Progenitor cell of endocrine pancreas (in vitro differentiated cells): ENCODE data around the gene PRR23E. TPM values are rescaled to one million over a fixed set of nuclear protein-coding genes. Genes with fewer than 3 reads are reported as not detected.

Experiments used
- DNase-seq: peaks from one replicate; pipeline ENCODE4 v3.0.0; 2021; ENCODE audit warnings: low spot score; ENCODE audit not compliant: unreplicated experiment
- H3K27ac Mint-ChIP-seq: 2 replicates; pipeline ENCODE4 v1.8.0; 2021; ENCODE audit warnings: mild to moderate bottlenecking, moderate library complexity, mixed read lengths
- H3K27me3 Mint-ChIP-seq: 2 replicates; pipeline ENCODE4 v1.8.0; 2021; ENCODE audit warnings: mixed read lengths
- H3K36me3 Mint-ChIP-seq: 2 replicates; pipeline ENCODE4 v1.8.0; 2022; ENCODE audit warnings: mixed read lengths; ENCODE audit not compliant: insufficient read depth
- H3K4me1 Mint-ChIP-seq: 2 replicates; pipeline ENCODE4 v1.8.0; 2021; ENCODE audit warnings: low read depth, mixed read lengths
- H3K4me3 Mint-ChIP-seq: 2 replicates; pipeline ENCODE4 v1.8.0; 2021; ENCODE audit warnings: low read depth, mild to moderate bottlenecking, moderate library complexity, mixed read lengths
- H3K9me3 Mint-ChIP-seq: 2 replicates; pipeline ENCODE4 v1.8.0; 2021; ENCODE audit warnings: low read depth, mixed read lengths
- CTCF ChIP-seq: fragments of 200-600 bp; sonication (generic); IDR thresholded peaks from one replicate; pipeline ENCODE4 v1.5.0; 2021; ENCODE audit warnings: antibody characterized with exemption, mild to moderate bottlenecking; ENCODE audit not compliant: unreplicated experiment
- total RNA-seq: library from RNA; stranded (reverse); gene quantifications from 2 replicates; pipeline ENCODE4 v1.2.1, GENCODE V29; 2021

PRR23E gene
- total RNA-seq, 1 donor from 2014 or later = not detected

- no peak overlapping the region for H3K27ac Mint-ChIP-seq
- H3K9me3 Mint-ChIP-seq = no peaks in the 10 kb centered on the region
- no peaks in the 10 kb centered on the region for H3K36me3 Mint-ChIP-seq
- TF ChIP-seq CTCF = no peak
- H3K4me1 Mint-ChIP-seq = no peaks in the 10 kb centered on the region
- DNase-seq = no peak
- H3K4me3 Mint-ChIP-seq = no peak overlapping the region
- H3K27me3 Mint-ChIP-seq = peaks cover 18% of the 10 kb centered on the region
Measured at GRCh38 chr3:127159543-127159942, 33.4 kb upstream of the PRR23E start.

GRCh38 chr3:127161236-127161635 is 31.7 kb upstream of the PRR23E start:
- Mint-ChIP-seq H3K9me3 (no peaks in the 10 kb centered on the region), H3K27me3 (peaks cover 24% of the 10 kb centered on the region), H3K4me1 (no peaks in the 10 kb centered on the region), H3K4me3 (no peak overlapping the region), H3K36me3 (no peaks in the 10 kb centered on the region), H3K27ac (no peak overlapping the region)
- DNase-seq = no peak
- no peak for TF ChIP-seq CTCF

- no peak for DNase-seq
- TF ChIP-seq CTCF = no peak
- peaks cover 27% of the 10 kb centered on the region for H3K27me3 Mint-ChIP-seq
- H3K9me3 Mint-ChIP-seq = no peaks in the 10 kb centered on the region
- no peaks in the 10 kb centered on the region for H3K4me1 Mint-ChIP-seq
- no peak overlapping the region for H3K27ac Mint-ChIP-seq
- H3K36me3 Mint-ChIP-seq = no peaks in the 10 kb centered on the region
- no peak overlapping the region for H3K4me3 Mint-ChIP-seq
Measured at GRCh38 chr3:127161973-127162579, 30.9 kb upstream of the PRR23E start.

GRCh38 chr3:127162947-127163645 is 29.8 kb upstream of the PRR23E start:
- no peaks in the 10 kb centered on the region for H3K9me3 Mint-ChIP-seq
- H3K4me3 Mint-ChIP-seq = no peak overlapping the region
- no peaks in the 10 kb centered on the region for H3K4me1 Mint-ChIP-seq
- TF ChIP-seq CTCF = no peak
- no peaks in the 10 kb centered on the region for H3K36me3 Mint-ChIP-seq
- H3K27me3 Mint-ChIP-seq = peaks cover 31% of the 10 kb centered on the region
- H3K27ac Mint-ChIP-seq = no peak overlapping the region
- peak; percentile 51 for DNase-seq

GRCh38 chr3:127164615-127165014 is 28.3 kb upstream of the PRR23E start:
- no peaks in the 10 kb centered on the region for H3K4me1 Mint-ChIP-seq
- TF ChIP-seq CTCF = no peak
- H3K4me3 Mint-ChIP-seq = no peak overlapping the region
- no peak overlapping the region for H3K27ac Mint-ChIP-seq
- H3K27me3 Mint-ChIP-seq = peaks cover 42% of the 10 kb centered on the region
- H3K36me3 Mint-ChIP-seq = no peaks in the 10 kb centered on the region
- H3K9me3 Mint-ChIP-seq = no peaks in the 10 kb centered on the region
- DNase-seq = no peak
